Measurements from ENCODE around the gene TRPV3.

DNA sequence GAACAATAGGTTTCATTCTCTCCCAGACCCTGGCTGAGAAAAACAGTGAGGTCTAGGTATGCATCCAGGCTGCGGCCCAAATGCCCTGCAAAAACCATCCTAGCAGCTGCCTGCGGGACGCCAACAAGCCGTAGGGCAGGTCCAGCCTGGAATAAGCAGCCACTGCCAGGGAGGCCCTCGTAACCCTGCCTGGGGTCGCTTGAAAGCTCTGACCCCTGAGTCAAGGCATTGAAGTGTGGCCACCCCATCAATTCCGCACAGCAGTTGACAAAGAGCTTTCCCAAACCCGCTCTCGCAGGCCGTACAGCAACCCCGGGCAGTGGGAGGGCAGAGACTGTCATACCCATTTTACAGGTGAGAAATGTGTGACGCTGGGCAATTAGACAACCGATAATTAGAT lies 40.5 kb upstream of the TRPV3 start:
- TF ChIP-seq, protein P1, sequence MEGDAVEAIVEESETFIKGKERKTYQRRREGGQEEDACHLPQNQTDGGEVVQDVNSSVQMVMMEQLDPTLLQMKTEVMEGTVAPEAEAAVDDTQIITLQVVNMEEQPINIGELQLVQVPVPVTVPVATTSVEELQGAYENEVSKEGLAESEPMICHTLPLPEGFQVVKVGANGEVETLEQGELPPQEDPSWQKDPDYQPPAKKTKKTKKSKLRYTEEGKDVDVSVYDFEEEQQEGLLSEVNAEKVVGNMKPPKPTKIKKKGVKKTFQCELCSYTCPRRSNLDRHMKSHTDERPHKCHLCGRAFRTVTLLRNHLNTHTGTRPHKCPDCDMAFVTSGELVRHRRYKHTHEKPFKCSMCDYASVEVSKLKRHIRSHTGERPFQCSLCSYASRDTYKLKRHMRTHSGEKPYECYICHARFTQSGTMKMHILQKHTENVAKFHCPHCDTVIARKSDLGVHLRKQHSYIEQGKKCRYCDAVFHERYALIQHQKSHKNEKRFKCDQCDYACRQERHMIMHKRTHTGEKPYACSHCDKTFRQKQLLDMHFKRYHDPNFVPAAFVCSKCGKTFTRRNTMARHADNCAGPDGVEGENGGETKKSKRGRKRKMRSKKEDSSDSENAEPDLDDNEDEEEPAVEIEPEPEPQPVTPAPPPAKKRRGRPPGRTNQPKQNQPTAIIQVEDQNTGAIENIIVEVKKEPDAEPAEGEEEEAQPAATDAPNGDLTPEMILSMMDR (conservative IDR thresholded peaks at IDR 0.05; ENCODE audit: low read length), result no peak
- TF ChIP-seq EZH2phosphoT487 (IDR thresholded peaks at IDR 0.05; ENCODE audit: borderline replicate concordance, low read depth, low read length), result no peak

All from OCI-LY7 (cell line).